K562 (cell line): ENCODE measurements around the gene LATS1. TPM values are rescaled to one million over a fixed set of nuclear protein-coding genes. Genes with fewer than 3 reads are reported as not detected.

Experiments used
- AFF1 ChIP-seq, 2 experiments: fragments of 450-650 bp; IDR thresholded peaks; 2 replicates each; pipeline ENCODE4 v1.6.1; 2018; ENCODE audit warnings: mild to moderate bottlenecking in 2 of 2, low read depth in 1 of 2; ENCODE audit not compliant: partially characterized antibody in 2 of 2
- BRD4 ChIP-seq: fragments of 200-600 bp; sonication (generic); IDR thresholded peaks from 2 replicates; pipeline ENCODE4 v1.6.1; 2017; ENCODE audit warnings: inconsistent platforms
- CBFA2T3 ChIP-seq: fragments of 450-650 bp; IDR thresholded peaks from 2 replicates; pipeline ENCODE4 v1.6.1; 2017
- CCAR2 ChIP-seq: fragments of 200-400 bp; formaldehyde crosslinking; IDR thresholded peaks from 2 replicates; pipeline ENCODE4 v1.6.1; 2017; ENCODE audit warnings: mild to moderate bottlenecking, low read depth, low read length
- CEBPB ChIP-seq: fragments of 450-650 bp; IDR thresholded peaks from 2 replicates; pipeline ENCODE4 v1.6.1; 2016; ENCODE audit warnings: missing genetic modification characterization, missing compliant biosample characterization
- ERF ChIP-seq: fragments of 450-650 bp; formaldehyde crosslinking; IDR thresholded peaks from 2 replicates; pipeline ENCODE4 v1.4.0; 2020; ENCODE audit warnings: mild to moderate bottlenecking, mixed read lengths
- FOXK1 ChIP-seq: sonication (generic); formaldehyde crosslinking; IDR thresholded peaks from 2 replicates; pipeline ENCODE4 v1.8.0; 2022; ENCODE audit warnings: missing genetic modification reagents, mild to moderate bottlenecking, borderline replicate concordance
- GTF2E2 ChIP-seq: fragments of 200-800 bp; sonication (Bioruptor generic); IDR thresholded peaks from 2 replicates; pipeline ENCODE4 v1.6.1; 2016; ENCODE audit warnings: missing genetic modification characterization, missing compliant biosample characterization
- HMGN3 ChIP-seq: IDR thresholded peaks from 2 replicates; pipeline ENCODE4 v1.6.1; 2011; ENCODE audit warnings: borderline replicate concordance, low read depth, mild to moderate bottlenecking, mixed read lengths, low read length; ENCODE audit not compliant: insufficient read length; ENCODE audit errors: extremely low read depth
- LCOR ChIP-seq: sonication (generic); formaldehyde crosslinking; IDR thresholded peaks from 2 replicates; pipeline ENCODE4 v1.8.0; 2022; ENCODE audit warnings: mild to moderate bottlenecking, missing genetic modification reagents
- MTF1 ChIP-seq: fragments of 250-450 bp; sonication (Bioruptor Pico); IDR thresholded peaks from 2 replicates; pipeline ENCODE4 v1.9.0; 2021; ENCODE audit warnings: moderate library complexity, mild to moderate bottlenecking, inconsistent platforms, borderline replicate concordance
- MYNN ChIP-seq, 2 experiments: sonication (generic); formaldehyde crosslinking in 1 of 2; IDR thresholded peaks; 2 replicates each; pipeline versions ENCODE4 v1.5.0 to v1.6.1; 2016 to 2020; ENCODE audit warnings: antibody characterized with exemption in 1 of 2, missing genetic modification reagents in 1 of 2
- NCOR1 ChIP-seq: fragments of 450-650 bp; IDR thresholded peaks from 2 replicates; pipeline ENCODE4 v1.6.1; 2016; ENCODE audit warnings: mild to moderate bottlenecking, moderate library complexity
- POLR2A ChIP-seq: fragments of 450-650 bp; conservative IDR thresholded peaks from 2 replicates; pipeline ENCODE4 v1.6.1; 2016
- SNRNP70 ChIP-seq: fragments of 200-400 bp; formaldehyde crosslinking; optimal IDR thresholded peaks from 2 replicates; pipeline ENCODE3; 2017; ENCODE audit warnings: low read depth, low read length
- U2AF2 ChIP-seq: fragments of 200-400 bp; formaldehyde crosslinking; optimal IDR thresholded peaks from 2 replicates; pipeline ENCODE3; 2017; ENCODE audit warnings: low read depth, mild to moderate bottlenecking, low read length
- ZBTB17 ChIP-seq: fragments of 450-650 bp; formaldehyde crosslinking; IDR thresholded peaks from 2 replicates; pipeline ENCODE4 v1.4.0; 2020; ENCODE audit warnings: mild to moderate bottlenecking
- ZBTB33 ChIP-seq: sonication (generic); formaldehyde crosslinking; IDR thresholded peaks from 2 replicates; pipeline ENCODE4 v1.8.1; 2023; ENCODE audit warnings: mild to moderate bottlenecking, missing genetic modification reagents
- ZNF174 ChIP-seq: fragments of 250-450 bp; sonication (Bioruptor Pico); IDR thresholded peaks from 2 replicates; pipeline ENCODE4 v1.4.0; 2020; ENCODE audit warnings: mild to moderate bottlenecking
- ZNF175 ChIP-seq: fragments of 200-800 bp; sonication (Bioruptor generic); IDR thresholded peaks from 2 replicates; pipeline ENCODE4 v1.6.1; 2016; ENCODE audit warnings: low read depth, mild to moderate bottlenecking, missing genetic modification characterization, missing compliant biosample characterization
- ZNF444 ChIP-seq: fragments of 250-450 bp; sonication (Bioruptor Pico); IDR thresholded peaks from 2 replicates; pipeline ENCODE4 v1.4.0; 2020; ENCODE audit warnings: mild to moderate bottlenecking, moderate library complexity
- polyA plus RNA-seq, 8 experiments: library from polyadenylated mRNA; depleted of rRNA in 4 of 8; stranded (reverse) in 5 of 8; unstranded in 3 of 8; fragments of >200 nt; fragmentation: Nextera tagmentation in 2 of 8; fragmentation: Illumina TruSeq in 1 of 8; extraction: Ambion mirVana in 2 of 8; extraction: Trizol in 1 of 8; gene quantifications; 2 replicates each; pipeline versions ENCODE4 v1.2.1 to v1.2.3, GENCODE V29; 2011 to 2014; ENCODE audit warnings: inconsistent platforms in 1 of 8, missing spikeins in 1 of 8
- total RNA-seq, 7 experiments: library from RNA; depleted of rRNA in 6 of 7; stranded (reverse); fragments of >200 nt in 6 of 7; fragmentation: Illumina TruSeq in 2 of 7; extraction: Trizol in 2 of 7; gene quantifications; 2 replicates each; pipeline versions ENCODE4 v1.2.1 to v1.2.3, GENCODE V29; 2011 to 2021; ENCODE audit warnings: low replicate concordance in 1 of 7
- TF ChIP-seq, protein P1 (sequence below): IDR thresholded peaks from 3 replicates; pipeline ENCODE4 v1.6.1; 2011; ENCODE audit warnings: borderline replicate concordance, mild to moderate bottlenecking; ENCODE audit not compliant: insufficient read length, insufficient read depth

The LATS1 gene
- total and polyA plus RNA-seq, 9 of the 15 experiments (the other 6 are each of a cell fraction or from before 2014, with no cell fraction given) = 5.0 to 36.3 (median 18.4) TPM

- TF ChIP-seq NCOR1 (peak; percentile 96), U2AF2 (no peak), AFF1 (IDR thresholded peaks at IDR 0.05; ENCODE audit: low read depth in 1 of 2, partially characterized antibody in 2 of 2) (peak; percentile 69 to 71), CBFA2T3 (peak; percentile 99), MTF1 (CRISPR knock-in tag) (no peak), ZNF444 (CRISPR knock-in tag) (peak; percentile 39; the same call in 1 of the 2 replicates), ZBTB17 (CRISPR knock-in tag) (peak; percentile 64), ZNF175 (no peak; the same call in 1 of the 2 replicates), ERF (no peak), POLR2A (peak; percentile 67), CCAR2 (no peak), MYNN (IDR thresholded peaks at IDR 0.05) (peak; percentile 79), MYNN (CRISPR knock-in tag; IDR thresholded peaks at IDR 0.05) (no peak), BRD4 (no peak), FOXK1 (CRISPR knock-in tag) (no peak), SNRNP70 (no peak), CEBPB (tag) (no peak), LCOR (CRISPR knock-in tag) (0 out of 2 replicates have a peak, but pooled peaks have one; percentile 48), HMGN3 (peak; percentile 27), ZBTB33 (CRISPR knock-in tag) (no peak), ZNF174 (no peak), GTF2E2 (tag) (no peak)
- TF ChIP-seq, protein P1, sequence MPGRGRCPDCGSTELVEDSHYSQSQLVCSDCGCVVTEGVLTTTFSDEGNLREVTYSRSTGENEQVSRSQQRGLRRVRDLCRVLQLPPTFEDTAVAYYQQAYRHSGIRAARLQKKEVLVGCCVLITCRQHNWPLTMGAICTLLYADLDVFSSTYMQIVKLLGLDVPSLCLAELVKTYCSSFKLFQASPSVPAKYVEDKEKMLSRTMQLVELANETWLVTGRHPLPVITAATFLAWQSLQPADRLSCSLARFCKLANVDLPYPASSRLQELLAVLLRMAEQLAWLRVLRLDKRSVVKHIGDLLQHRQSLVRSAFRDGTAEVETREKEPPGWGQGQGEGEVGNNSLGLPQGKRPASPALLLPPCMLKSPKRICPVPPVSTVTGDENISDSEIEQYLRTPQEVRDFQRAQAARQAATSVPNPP = no peak
Observed at GRCh38 chr6:149728499-149729234, 10.8 kb upstream of the LATS1 start (continued).
